ENCODE results near the gene UPF3B.

The UPF3B gene

DNA sequence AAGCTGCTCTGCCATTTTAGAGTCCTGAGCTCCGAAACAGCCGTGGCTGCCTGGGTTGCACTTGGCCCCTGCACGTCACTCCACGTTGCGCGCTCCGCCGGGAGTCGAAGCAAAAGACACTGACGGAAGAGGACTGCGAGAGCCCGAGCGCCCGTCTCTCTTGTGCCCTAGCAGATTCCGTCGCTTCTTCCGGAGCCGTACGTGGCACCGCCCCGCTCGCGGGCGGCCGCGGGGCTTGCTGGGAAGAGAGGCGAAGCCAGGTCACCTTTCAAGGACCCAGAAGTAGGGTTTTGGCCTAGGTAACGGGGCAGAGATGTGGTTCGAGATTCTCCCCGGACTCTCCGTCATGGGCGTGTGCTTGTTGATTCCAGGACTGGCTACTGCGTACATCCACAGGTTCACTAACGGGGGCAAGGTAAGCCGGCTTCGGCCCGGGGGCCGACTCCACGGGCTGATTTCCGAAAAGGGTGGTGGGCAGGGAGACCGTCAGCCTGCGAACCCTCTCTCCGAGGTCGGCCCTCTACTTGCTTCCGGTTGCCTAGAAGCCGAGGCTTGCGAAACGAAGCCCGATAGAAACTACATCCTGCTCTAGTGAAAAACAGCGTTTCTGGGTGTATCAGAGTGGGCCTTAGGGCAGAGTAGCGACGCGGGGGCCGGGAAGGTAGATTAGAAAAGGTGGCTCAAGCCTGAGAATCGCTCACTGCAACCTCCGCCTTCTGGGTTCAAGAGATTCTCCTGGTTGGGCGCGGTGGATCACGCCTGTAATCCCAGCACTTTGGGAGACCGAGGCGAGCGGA, 19.0 kb upstream of the UPF3B start, which contains the start of the genes NDUFA1 and RNF113A (continued):
- TF ChIP-seq INSM2 (tag by site-specific recombination; IDR thresholded peaks at IDR 0.05): 0 out of 2 replicates have a peak, but pooled peaks have one; percentile 9
- TF ChIP-seq, protein P1, sequence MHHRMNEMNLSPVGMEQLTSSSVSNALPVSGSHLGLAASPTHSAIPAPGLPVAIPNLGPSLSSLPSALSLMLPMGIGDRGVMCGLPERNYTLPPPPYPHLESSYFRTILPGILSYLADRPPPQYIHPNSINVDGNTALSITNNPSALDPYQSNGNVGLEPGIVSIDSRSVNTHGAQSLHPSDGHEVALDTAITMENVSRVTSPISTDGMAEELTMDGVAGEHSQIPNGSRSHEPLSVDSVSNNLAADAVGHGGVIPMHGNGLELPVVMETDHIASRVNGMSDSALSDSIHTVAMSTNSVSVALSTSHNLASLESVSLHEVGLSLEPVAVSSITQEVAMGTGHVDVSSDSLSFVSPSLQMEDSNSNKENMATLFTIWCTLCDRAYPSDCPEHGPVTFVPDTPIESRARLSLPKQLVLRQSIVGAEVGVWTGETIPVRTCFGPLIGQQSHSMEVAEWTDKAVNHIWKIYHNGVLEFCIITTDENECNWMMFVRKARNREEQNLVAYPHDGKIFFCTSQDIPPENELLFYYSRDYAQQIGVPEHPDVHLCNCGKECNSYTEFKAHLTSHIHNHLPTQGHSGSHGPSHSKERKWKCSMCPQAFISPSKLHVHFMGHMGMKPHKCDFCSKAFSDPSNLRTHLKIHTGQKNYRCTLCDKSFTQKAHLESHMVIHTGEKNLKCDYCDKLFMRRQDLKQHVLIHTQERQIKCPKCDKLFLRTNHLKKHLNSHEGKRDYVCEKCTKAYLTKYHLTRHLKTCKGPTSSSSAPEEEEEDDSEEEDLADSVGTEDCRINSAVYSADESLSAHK (tag by site-specific recombination; IDR thresholded peaks at IDR 0.05): peak; percentile 71
- no peak for TF ChIP-seq ZSCAN4 (tag by site-specific recombination; IDR thresholded peaks at IDR 0.05)
- TF ChIP-seq, protein P2, sequence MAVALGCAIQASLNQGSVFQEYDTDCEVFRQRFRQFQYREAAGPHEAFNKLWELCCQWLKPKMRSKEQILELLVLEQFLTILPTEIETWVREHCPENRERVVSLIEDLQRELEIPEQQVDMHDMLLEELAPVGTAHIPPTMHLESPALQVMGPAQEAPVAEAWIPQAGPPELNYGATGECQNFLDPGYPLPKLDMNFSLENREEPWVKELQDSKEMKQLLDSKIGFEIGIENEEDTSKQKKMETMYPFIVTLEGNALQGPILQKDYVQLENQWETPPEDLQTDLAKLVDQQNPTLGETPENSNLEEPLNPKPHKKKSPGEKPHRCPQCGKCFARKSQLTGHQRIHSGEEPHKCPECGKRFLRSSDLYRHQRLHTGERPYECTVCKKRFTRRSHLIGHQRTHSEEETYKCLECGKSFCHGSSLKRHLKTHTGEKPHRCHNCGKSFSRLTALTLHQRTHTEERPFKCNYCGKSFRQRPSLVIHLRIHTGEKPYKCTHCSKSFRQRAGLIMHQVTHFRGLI (tag by site-specific recombination; IDR thresholded peaks at IDR 0.05): peak; percentile 95
- TF ChIP-seq SCRT2 (tag by site-specific recombination; IDR thresholded peaks at IDR 0.05): peak; percentile 58; the same call in 1 of the 2 replicates
- TF ChIP-seq ZNF639 (tag by site-specific recombination; IDR thresholded peaks at IDR 0.05): 0 out of 2 replicates have a peak, but pooled peaks have one; percentile 9
- peak; percentile 94 for TF ChIP-seq ZBTB11 (tag by site-specific recombination; conservative IDR thresholded peaks at IDR 0.05; ENCODE audit: low read depth)
- TF ChIP-seq RBAK (tag by site-specific recombination; IDR thresholded peaks at IDR 0.05): no peak
- peak; percentile 8; the same call in 1 of the 2 replicates for TF ChIP-seq KLF1 (tag by site-specific recombination; IDR thresholded peaks at IDR 0.05)
- TF ChIP-seq ZNF140 (tag by site-specific recombination; IDR thresholded peaks at IDR 0.05): no peak
- TF ChIP-seq ZNF629 (tag by site-specific recombination; IDR thresholded peaks at IDR 0.05): peak; percentile 63
- no peak for TF ChIP-seq ZNF555 (tag by site-specific recombination; conservative IDR thresholded peaks at IDR 0.05)
- no peak for TF ChIP-seq ZNF549 (tag by site-specific recombination; IDR thresholded peaks at IDR 0.05)
- TF ChIP-seq ZBTB49 (tag by site-specific recombination; IDR thresholded peaks at IDR 0.05; ENCODE audit: low read depth): no peak
- TF ChIP-seq ZNF600 (tag by site-specific recombination; IDR thresholded peaks at IDR 0.05): peak; percentile 82
- TF ChIP-seq ZNF580 (tag by site-specific recombination; IDR thresholded peaks at IDR 0.05): no peak
- TF ChIP-seq ZNF76 (tag by site-specific recombination; IDR thresholded peaks at IDR 0.05; ENCODE audit: borderline replicate concordance, low read depth): peak; percentile 85
- TF ChIP-seq, protein P3, sequence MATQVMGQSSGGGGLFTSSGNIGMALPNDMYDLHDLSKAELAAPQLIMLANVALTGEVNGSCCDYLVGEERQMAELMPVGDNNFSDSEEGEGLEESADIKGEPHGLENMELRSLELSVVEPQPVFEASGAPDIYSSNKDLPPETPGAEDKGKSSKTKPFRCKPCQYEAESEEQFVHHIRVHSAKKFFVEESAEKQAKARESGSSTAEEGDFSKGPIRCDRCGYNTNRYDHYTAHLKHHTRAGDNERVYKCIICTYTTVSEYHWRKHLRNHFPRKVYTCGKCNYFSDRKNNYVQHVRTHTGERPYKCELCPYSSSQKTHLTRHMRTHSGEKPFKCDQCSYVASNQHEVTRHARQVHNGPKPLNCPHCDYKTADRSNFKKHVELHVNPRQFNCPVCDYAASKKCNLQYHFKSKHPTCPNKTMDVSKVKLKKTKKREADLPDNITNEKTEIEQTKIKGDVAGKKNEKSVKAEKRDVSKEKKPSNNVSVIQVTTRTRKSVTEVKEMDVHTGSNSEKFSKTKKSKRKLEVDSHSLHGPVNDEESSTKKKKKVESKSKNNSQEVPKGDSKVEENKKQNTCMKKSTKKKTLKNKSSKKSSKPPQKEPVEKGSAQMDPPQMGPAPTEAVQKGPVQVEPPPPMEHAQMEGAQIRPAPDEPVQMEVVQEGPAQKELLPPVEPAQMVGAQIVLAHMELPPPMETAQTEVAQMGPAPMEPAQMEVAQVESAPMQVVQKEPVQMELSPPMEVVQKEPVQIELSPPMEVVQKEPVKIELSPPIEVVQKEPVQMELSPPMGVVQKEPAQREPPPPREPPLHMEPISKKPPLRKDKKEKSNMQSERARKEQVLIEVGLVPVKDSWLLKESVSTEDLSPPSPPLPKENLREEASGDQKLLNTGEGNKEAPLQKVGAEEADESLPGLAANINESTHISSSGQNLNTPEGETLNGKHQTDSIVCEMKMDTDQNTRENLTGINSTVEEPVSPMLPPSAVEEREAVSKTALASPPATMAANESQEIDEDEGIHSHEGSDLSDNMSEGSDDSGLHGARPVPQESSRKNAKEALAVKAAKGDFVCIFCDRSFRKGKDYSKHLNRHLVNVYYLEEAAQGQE (tag by site-specific recombination; IDR thresholded peaks at IDR 0.05): no peak
- TF ChIP-seq SP2 (tag by site-specific recombination; IDR thresholded peaks at IDR 0.05): peak; percentile 68
